Fibroblast of skin of right quadriceps (primary cell): ENCODE results near the gene GBP2.
"Not testable (repeated sequence)": the region's sequence is repeated elsewhere in the genome, so short reads cannot be mapped to it uniquely, and the experiment has no call there.

Experiments
- DNase-seq: peaks from one replicate; pipeline ENCODE4 v3.0.0-alpha.2; 2013

GBP2 gene

GRCh38 chr1:89126602-89127565, 970 bp upstream of the GBP2 start:
- DNase-seq, result peak; percentile 6

- DNase-seq, result no peak
These were observed 538 bp downstream of the GBP2 start for GRCh38 chr1:89125240-89125912.

GRCh38 chr1:89121641-89122040, 4.3 kb downstream of the GBP2 start:
- DNase-seq, result no peak

GRCh38 chr1:89114662-89115061, 11.3 kb downstream of the GBP2 start:
- no peak for DNase-seq

GRCh38 chr1:89112871-89113613, 12.9 kb downstream of the GBP2 start:
- no peak for DNase-seq

GRCh38 chr1:89104687-89105086, 21.2 kb downstream of the GBP2 start:
- no peak for DNase-seq

GRCh38 chr1:89104147-89104546, 21.8 kb downstream of the GBP2 start:
- DNase-seq, result peak; percentile 53

- no peak for DNase-seq
These were observed 23.9 kb downstream of the GBP2 start for GRCh38 chr1:89102021-89102420.

GRCh38 chr1:89100412-89100811, 25.5 kb downstream of the GBP2 start:
- DNase-seq, result no peak

- no peak for DNase-seq
These were observed 27.1 kb downstream of the GBP2 start for GRCh38 chr1:89098857-89099256.

- DNase-seq, result no peak
These were observed 30.2 kb downstream of the GBP2 start for GRCh38 chr1:89095737-89096136.

GRCh38 chr1:89089962-89090361, 36.0 kb downstream of the GBP2 start:
- DNase-seq, result no peak

GRCh38 chr1:89088572-89088971, 37.3 kb downstream of the GBP2 start:
- DNase-seq, result no peak

- peak; percentile 22 for DNase-seq
These were observed 38.7 kb downstream of the GBP2 start for GRCh38 chr1:89087241-89087640.

GRCh38 chr1:89085781-89086180, 40.1 kb downstream of the GBP2 start:
- DNase-seq, result no peak

- DNase-seq, result no peak
These were observed 44.9 kb downstream of the GBP2 start for GRCh38 chr1:89081005-89081404.

- not testable (repeated sequence) for DNase-seq
These were observed 45.8 kb downstream of the GBP2 start for GRCh38 chr1:89080068-89080467.

GRCh38 chr1:89072466-89073065, 53.3 kb downstream of the GBP2 start:
- not testable (repeated sequence) for DNase-seq

- no peak for DNase-seq
These were observed 55.4 kb downstream of the GBP2 start for GRCh38 chr1:89070509-89070908.

- no peak for DNase-seq
These were observed 56.0 kb downstream of the GBP2 start for GRCh38 chr1:89069951-89070350.

- DNase-seq, result peak; percentile 61
These were observed 57.6 kb downstream of the GBP2 start for GRCh38 chr1:89068291-89068690.

- DNase-seq, result peak; percentile 85
These were observed 60.6 kb downstream of the GBP2 start, which contains the start of gene GBP1 for GRCh38 chr1:89065079-89065868. TSS of gene GBP1 (minus strand) at chr1:89065208. CDS start at chr1:89063234, 1,974 bp downstream.
